Body of pancreas (tissue), 4 donors: ENCODE measurements around the gene ATPAF2. TPM values are rescaled to one million over a fixed set of nuclear protein-coding genes. Genes with fewer than 3 reads are reported as not detected.

Experiments used
- ATAC-seq: fragments of 150-250 bp; one replicate; pipeline ENCODE4 v1.9.1; 2016
- DNase-seq, 4 donors: peaks; one replicate each; pipeline ENCODE4 v3.0.0-alpha.2; 2019
- H3K27ac ChIP-seq, 4 donors: fragments of 200-600 bp; sonication (generic); 1 replicate in 3 of 4; 2 replicates in 1 of 4; pipeline versions ENCODE4 v1.5.1 to v1.6.1; 2016 to 2019; ENCODE audit warnings: mild to moderate bottlenecking in 1 of 4, mixed read lengths in 1 of 4, moderate library complexity in 1 of 4
- H3K27me3 ChIP-seq, 2 donors: fragments of 200-600 bp; sonication (generic); one replicate each; pipeline ENCODE4 v1.6.0; 2016; ENCODE audit warnings: mild to moderate bottlenecking in 1 of 2
- H3K36me3 ChIP-seq, 2 donors: fragments of 200-600 bp; sonication (generic); replicated peaks in 1 of 2; 2 replicates each; pipeline ENCODE4 v1.5.1; 2016; ENCODE audit warnings: low read depth in 2 of 2; ENCODE audit not compliant: insufficient read depth in 1 of 2
- H3K4me1 ChIP-seq: fragments of 200-600 bp; sonication (generic); one replicate; pipeline ENCODE4 v1.6.0; 2016
- H3K4me3 ChIP-seq, 2 donors: fragments of 200-600 bp; sonication (generic); 1 replicate in 1 of 2; 2 replicates in 1 of 2; pipeline ENCODE4 v1.5.1; 2016 to 2019
- H3K9me3 ChIP-seq, 3 donors: fragments of 200-600 bp; sonication (generic); 1 replicate in 2 of 3; 2 replicates in 1 of 3; pipeline ENCODE4 v1.5.1; 2016
- CTCF ChIP-seq, 7 experiments: fragments of 450-650 bp in 4 of 7; fragments of 200-600 bp in 3 of 7; sonication (generic) in 3 of 7; IDR thresholded peaks; one replicate each; pipeline ENCODE4 v1.5.1; 2016 to 2019; ENCODE audit warnings: antibody characterized with exemption in 7 of 7
- POLR2A ChIP-seq, 3 donors: fragments of 450-650 bp; IDR thresholded peaks; one replicate each; pipeline ENCODE4 v1.6.1; 2016; ENCODE audit warnings: antibody characterized with exemption in 3 of 3, mild to moderate bottlenecking in 2 of 3
- WGBS, 2 donors: methylation state at CpG; one replicate each; pipeline ENCODE4 v1.1.5; 2017; 5-methylcytosine and 5-hydroxymethylcytosine counted together
- intact Hi-C: fragments of 100-400 bp; cut with DNase I; formaldehyde crosslinking; loops from one replicate; pipeline ENCODE4 v1.15.1; 2023
- total RNA-seq, 2 donors: library from RNA; depleted of rRNA; stranded (reverse); fragments of >200 nt; gene quantifications; one replicate each; pipeline ENCODE4 v1.1.0, GENCODE V29; 2016

ATPAF2 gene
- total RNA-seq, 2 donors from 2014 or later = 10.9 to 34.3 TPM

GRCh38 chr17:18037486-18037885 is 1.5 kb downstream of the ATPAF2 start:
- Histone ChIP-seq H3K36me3 (no peaks in the 10 kb centered on the region), H3K9me3 (no peaks in the 10 kb centered on the region), H3K27me3 (no peaks in the 10 kb centered on the region), H3K4me3 (no peak overlapping the region), H3K27ac (no peak overlapping the region), H3K4me1 (peaks cover 38% of the 10 kb centered on the region)
- intact Hi-C loops = no loop called here
- WGBS, 2 donors = 58 to 73% methylated on average over 6 of the region's 6 CpGs
- no peak for TF ChIP-seq CTCF (IDR thresholded peaks at IDR 0.05)
- TF ChIP-seq POLR2A (IDR thresholded peaks at IDR 0.05) = no peak
- no peak for DNase-seq
- no peak for ATAC-seq

- WGBS, 2 donors = 27 to 48% methylated on average over 2 of the region's 2 CpGs
- no peaks in the 10 kb centered on the region for H3K27me3 ChIP-seq
- DNase-seq = no peak
- no peak overlapping the region for H3K27ac ChIP-seq
- ATAC-seq = no peak
- H3K4me3 ChIP-seq = no peak overlapping the region
- no peaks in the 10 kb centered on the region for H3K36me3 ChIP-seq
- TF ChIP-seq CTCF (IDR thresholded peaks at IDR 0.05) (no peak), POLR2A (IDR thresholded peaks at IDR 0.05) (no peak)
- no peaks in the 10 kb centered on the region for H3K9me3 ChIP-seq
- peaks cover 22% of the 10 kb centered on the region for H3K4me1 ChIP-seq
- intact Hi-C loops = no loop called here
These were observed 3.3 kb downstream of the ATPAF2 start for GRCh38 chr17:18035704-18036103.

GRCh38 chr17:18033442-18034099 is 5.4 kb downstream of the ATPAF2 start:
- WGBS, 2 donors = 16 to 17% methylated on average over 5 of the region's 5 CpGs
- TF ChIP-seq CTCF (IDR thresholded peaks at IDR 0.05) (peak; percentile 26 to 85 (median 71)), POLR2A (IDR thresholded peaks at IDR 0.05) (no peak)
- DNase-seq (peak; percentile 57 to 83 (median 64)), ATAC-seq (peak; percentile 94)
- H3K27me3 ChIP-seq = no peaks in the 10 kb centered on the region
- H3K4me3 ChIP-seq = no peak overlapping the region
- no peak overlapping the region for H3K27ac ChIP-seq
- intact Hi-C loops = no loop called here
- H3K9me3 ChIP-seq = no peaks in the 10 kb centered on the region
- no peaks in the 10 kb centered on the region for H3K36me3 ChIP-seq
- peaks cover 15% of the 10 kb centered on the region for H3K4me1 ChIP-seq

- Histone ChIP-seq H3K9me3 (no peaks in the 10 kb centered on the region), H3K27ac (no peak overlapping the region), H3K4me1 (no peaks in the 10 kb centered on the region), H3K27me3 (no peaks in the 10 kb centered on the region), H3K4me3 (no peak overlapping the region), H3K36me3 (no peaks in the 10 kb centered on the region)
- 68 to 84% methylated on average over 2 of the region's 2 CpGs for WGBS, 2 donors
- intact Hi-C loops = no loop called here
- no peak for DNase-seq
- TF ChIP-seq POLR2A (IDR thresholded peaks at IDR 0.05) (no peak), CTCF (IDR thresholded peaks at IDR 0.05) (no peak)
- ATAC-seq = no peak
These were observed 7.0 kb downstream of the ATPAF2 start for GRCh38 chr17:18031955-18032354.

GRCh38 chr17:18028952-18029540 is 9.9 kb downstream of the ATPAF2 start:
- no peak for ATAC-seq
- no peak for DNase-seq
- intact Hi-C loops = loop anchor here (10.0 kb wide), 2 partner anchors 134 to 354 kb away; no protein-coding TSS in a partner anchor

More at GRCh38 chr17:18028952-18029540, 9.9 kb downstream of the ATPAF2 start:
- H3K9me3 ChIP-seq = no peaks in the 10 kb centered on the region
- H3K27me3 ChIP-seq = no peaks in the 10 kb centered on the region
- H3K4me3 ChIP-seq = no peak overlapping the region
- H3K36me3 ChIP-seq = no peaks in the 10 kb centered on the region
- 74 to 87% methylated on average over 8 of the region's 8 CpGs for WGBS, 2 donors
- TF ChIP-seq POLR2A (IDR thresholded peaks at IDR 0.05) (no peak), CTCF (IDR thresholded peaks at IDR 0.05) (no peak)
- no peak overlapping the region for H3K27ac ChIP-seq
- no peaks in the 10 kb centered on the region for H3K4me1 ChIP-seq
